Left lobe of liver (tissue), 2 donors: ENCODE data around the gene HCN3. TPM values are rescaled to one million over a fixed set of nuclear protein-coding genes. Genes with fewer than 3 reads are reported as not detected.
"Not testable (repeated sequence)": the region's sequence is repeated elsewhere in the genome, so short reads cannot be mapped to it uniquely, and the experiment has no call there.

Source experiments
- ATAC-seq: fragments of 200-7000 bp; cut with Tn5 transposase; one replicate; pipeline ENCODE4 v1.9.1; 2020; ENCODE audit warnings: mild to moderate bottlenecking, moderate library complexity
- DNase-seq: peaks from one replicate; pipeline ENCODE4 v3.0.0-alpha.2; 2020; ENCODE audit warnings: low spot score
- total RNA-seq: library from RNA; stranded (reverse); gene quantifications from one replicate; pipeline ENCODE4 v1.2.1, GENCODE V29; 2021
- donor health status: DM: no; HTN: no; CAD: no; lungs with moderate emphysema.
- donor health status: DM: no; HTN: yes; CAD: no.

Gene HCN3
- total RNA-seq, 1 donor from 2014 or later = 2.5 TPM

DNA sequence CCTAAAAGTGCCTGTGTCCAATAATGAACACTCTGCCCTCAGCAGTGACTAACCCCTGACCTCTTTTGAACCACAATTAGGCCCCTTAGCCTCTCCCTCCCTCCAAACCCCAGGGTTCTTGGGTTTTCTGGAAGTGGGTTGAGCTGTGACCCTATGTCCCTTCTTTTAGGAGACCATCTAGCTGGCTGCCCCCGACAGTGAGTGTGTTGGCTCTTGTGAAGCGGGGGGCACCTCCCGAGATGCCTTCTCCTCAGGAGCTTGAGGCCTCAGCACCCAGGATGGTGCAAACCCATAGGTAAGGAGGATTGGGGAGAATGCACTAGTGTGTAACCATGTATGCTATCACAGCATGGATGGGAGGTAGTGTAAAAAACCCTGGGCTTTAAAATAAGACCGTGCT is 50.7 kb downstream of the HCN3 start:
- no peak for ATAC-seq
- DNase-seq = peak; percentile 42

DNA sequence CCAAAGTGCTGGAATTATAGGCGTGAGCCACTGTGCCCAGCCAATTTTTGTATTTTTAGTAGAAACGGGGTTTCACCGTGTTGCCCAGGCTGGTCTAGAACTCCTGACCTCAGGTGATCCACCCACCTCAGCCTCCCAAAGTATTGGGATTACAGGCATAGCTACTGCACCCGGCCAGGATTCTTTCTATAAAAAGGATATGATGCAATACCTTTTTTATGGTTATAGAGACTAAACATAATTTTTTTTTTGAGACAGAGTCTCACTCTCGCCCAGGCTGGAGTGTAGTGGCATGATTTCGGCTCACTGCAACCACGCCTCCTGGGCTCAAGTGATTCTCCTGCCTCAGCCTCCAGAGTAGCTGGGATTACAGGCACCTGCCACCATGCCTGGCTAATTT is 51.6 kb downstream of the HCN3 start:
- not testable (repeated sequence) for DNase-seq, ATAC-seq

GRCh38 chr1:155329980-155330598 is 52.8 kb downstream of the HCN3 start:
- DNase-seq (peak; percentile 42), ATAC-seq (no peak)

DNA sequence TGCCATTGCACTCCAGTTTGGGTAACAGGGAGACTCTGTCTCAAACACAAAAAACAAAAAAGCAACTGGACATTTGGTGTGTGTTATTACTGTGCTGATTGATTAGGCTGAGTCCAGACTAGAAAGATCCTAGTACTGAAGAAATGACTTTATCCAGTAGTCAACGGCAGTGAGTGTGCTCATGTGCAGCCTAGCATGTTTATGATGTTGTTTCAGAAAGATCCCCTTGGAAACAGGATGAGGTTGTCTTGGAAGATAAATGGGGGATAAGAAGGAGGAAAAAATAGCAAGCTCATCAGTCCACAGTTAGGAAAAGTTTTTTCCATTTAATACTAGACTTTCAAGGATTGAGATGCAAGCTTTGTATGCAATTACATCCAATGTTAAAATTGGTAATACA is 57.7 kb downstream of the HCN3 start:
- ATAC-seq = no peak
- no peak for DNase-seq

Other genes with a start within 250 kb of the HCN3 start
- 1.4 TPM for gene DCST2, start 243.7 kb upstream of the HCN3 start, total RNA-seq
- gene DCST1, start 243.6 kb upstream of the HCN3 start, total RNA-seq = 0.13 TPM
- 21.4 TPM for gene ADAM15, start 226.1 kb upstream of the HCN3 start, total RNA-seq
- 3.3 TPM for gene EFNA4, start 213.7 kb upstream of the HCN3 start, total RNA-seq
- 0.43 TPM for gene EFNA3, start 198.6 kb upstream of the HCN3 start, total RNA-seq
- gene EFNA1, start 149.6 kb upstream of the HCN3 start, total RNA-seq = 85.1 TPM
- gene SLC50A1, start 141.6 kb upstream of the HCN3 start, total RNA-seq = 22.4 TPM
- gene DPM3, start 136.9 kb upstream of the HCN3 start, total RNA-seq = 76.8 TPM
- 75.6 TPM for gene KRTCAP2, start 104.2 kb upstream of the HCN3 start, total RNA-seq
- gene TRIM46, start 103.6 kb upstream of the HCN3 start, total RNA-seq = 0.23 TPM
- 16.8 TPM for gene THBS3, start 69.6 kb upstream of the HCN3 start, total RNA-seq
- gene MTX1, start 68.8 kb upstream of the HCN3 start, total RNA-seq = 22.6 TPM
- 9.6 TPM for gene ENTREP3, start 22.0 kb upstream of the HCN3 start, total RNA-seq
- gene SCAMP3, start 15.1 kb upstream of the HCN3 start, total RNA-seq = 24.9 TPM
- 22.6 TPM for gene CLK2, start 4.0 kb upstream of the HCN3 start, total RNA-seq
- 109 TPM for gene PKLR, start 24.0 kb downstream of the HCN3 start, total RNA-seq
- gene FDPS, start 31.4 kb downstream of the HCN3 start, total RNA-seq = 266 TPM
- 8.5 TPM for gene RUSC1, start 43.4 kb downstream of the HCN3 start, total RNA-seq